PC-3 (cell line): ENCODE measurements around the gene CAMK2N2.

Experiments used
- CTCF ChIP-seq: fragments of 300-600 bp; sonication (generic); conservative IDR thresholded peaks from 2 replicates; pipeline ENCODE4 v1.5.1; 2017; ENCODE audit warnings: antibody characterized with exemption, low read depth, mild to moderate bottlenecking, low read length
- EZH2phosphoT487 ChIP-seq: fragments of 300-600 bp; sonication (generic); IDR thresholded peaks from 2 replicates; pipeline ENCODE4 v1.6.1; 2018; ENCODE audit warnings: mild to moderate bottlenecking, antibody characterized with exemption, low read length, borderline replicate concordance

GRCh38 chr3:184227481-184227935 lies 33.8 kb downstream of the CAMK2N2 start:
- TF ChIP-seq CTCF: peak; percentile 84
- no peak for TF ChIP-seq EZH2phosphoT487
